ENCODE measurements around the gene RNU1-3. TPM values are rescaled to one million over a fixed set of nuclear protein-coding genes. Genes with fewer than 3 reads are reported as not detected.
A peak's percentile ranks its signal among the peaks of the same experiment; 100 is the strongest.
"Not testable (repeated sequence)": the region's sequence is repeated elsewhere in the genome, so short reads cannot be mapped to it uniquely, and the experiment has no call there.

Gene RNU1-3
- total RNA-seq, 1 donor from 2014 or later, result 2,859 TPM

- DNase-seq (ENCODE audit: extremely low spot score, unreplicated experiment), result peak; percentile 88
- not testable (repeated sequence) for H3K27me3 Mint-ChIP-seq (ENCODE audit: unreplicated experiment)
- H3K36me3 Mint-ChIP-seq (ENCODE audit: unreplicated experiment), result peaks cover 51% of the 10 kb centered on the region
Observed at GRCh38 chr1:16633540-16634282, 33.0 kb downstream of the RNU1-3 start.

GRCh38 chr1:16632044-16632850 is 34.5 kb downstream of the RNU1-3 start:
- H3K27me3 Mint-ChIP-seq (ENCODE audit: unreplicated experiment); H3K4me3 Mint-ChIP-seq (ENCODE audit: unreplicated experiment); H3K4me1 Mint-ChIP-seq (ENCODE audit: unreplicated experiment); H3K27ac Mint-ChIP-seq (ENCODE audit: unreplicated experiment); H3K9me3 Mint-ChIP-seq (ENCODE audit: unreplicated experiment): not testable (repeated sequence)
- peak; percentile 89 for DNase-seq (ENCODE audit: extremely low spot score, unreplicated experiment)
- peaks cover 62% of the 10 kb centered on the region for H3K36me3 Mint-ChIP-seq (ENCODE audit: unreplicated experiment)

More at GRCh38 chr1:16633540-16634282, 33.0 kb downstream of the RNU1-3 start:
- not testable (repeated sequence) for H3K9me3 Mint-ChIP-seq (ENCODE audit: unreplicated experiment); H3K4me1 Mint-ChIP-seq (ENCODE audit: unreplicated experiment); H3K27ac Mint-ChIP-seq (ENCODE audit: unreplicated experiment); H3K4me3 Mint-ChIP-seq (ENCODE audit: unreplicated experiment)

GRCh38 chr1:16631248-16632043 is 35.3 kb downstream of the RNU1-3 start:
- Mint-ChIP-seq H3K9me3 (ENCODE audit: unreplicated experiment) (no peaks in the 10 kb centered on the region), H3K4me1 (ENCODE audit: unreplicated experiment) (no peaks in the 10 kb centered on the region), H3K4me3 (ENCODE audit: unreplicated experiment) (no peak overlapping the region), H3K27me3 (ENCODE audit: unreplicated experiment) (no peaks in the 10 kb centered on the region), H3K27ac (ENCODE audit: unreplicated experiment) (no peak overlapping the region), H3K36me3 (ENCODE audit: unreplicated experiment) (peaks cover 63% of the 10 kb centered on the region)
- TF ChIP-seq CTCF (IDR thresholded peaks at IDR 0.05), result no peak
- DNase-seq (ENCODE audit: extremely low spot score, unreplicated experiment), result peak; percentile 94

GRCh38 chr1:16630661-16631247 is 36.0 kb downstream of the RNU1-3 start:
- no peak overlapping the region for H3K4me3 Mint-ChIP-seq (ENCODE audit: unreplicated experiment)
- DNase-seq (ENCODE audit: extremely low spot score, unreplicated experiment), result peak; percentile 94
- no peaks in the 10 kb centered on the region for H3K27me3 Mint-ChIP-seq (ENCODE audit: unreplicated experiment)
- no peaks in the 10 kb centered on the region for H3K9me3 Mint-ChIP-seq (ENCODE audit: unreplicated experiment)
- no peak overlapping the region for H3K27ac Mint-ChIP-seq (ENCODE audit: unreplicated experiment)
- no peaks in the 10 kb centered on the region for H3K4me1 Mint-ChIP-seq (ENCODE audit: unreplicated experiment)
- peaks cover 70% of the 10 kb centered on the region for H3K36me3 Mint-ChIP-seq (ENCODE audit: unreplicated experiment)
- TF ChIP-seq CTCF (IDR thresholded peaks at IDR 0.05), result no peak

- DNase-seq (ENCODE audit: extremely low spot score, unreplicated experiment), result peak; percentile 94
- not testable (repeated sequence) for H3K27me3 Mint-ChIP-seq (ENCODE audit: unreplicated experiment); H3K27ac Mint-ChIP-seq (ENCODE audit: unreplicated experiment); H3K4me1 Mint-ChIP-seq (ENCODE audit: unreplicated experiment); H3K9me3 Mint-ChIP-seq (ENCODE audit: unreplicated experiment); H3K4me3 Mint-ChIP-seq (ENCODE audit: unreplicated experiment)
- H3K36me3 Mint-ChIP-seq (ENCODE audit: unreplicated experiment), result peaks cover 72% of the 10 kb centered on the region
Observed at GRCh38 chr1:16629916-16630530, 36.7 kb downstream of the RNU1-3 start.

Measured in osteocyte (in vitro differentiated cells).